ENCODE measurements around the gene PGBD2. TPM values are rescaled to one million over a fixed set of nuclear protein-coding genes. Genes with fewer than 3 reads are reported as not detected.
A peak's percentile ranks its signal among the peaks of the same experiment; 100 is the strongest.

Gene PGBD2
- total and polyA plus RNA-seq, 9 of the 15 experiments (the other 6 are each of a cell fraction or from before 2014, with no cell fraction given) = 11.9 to 21.8 (median 14.7) TPM

DNA sequence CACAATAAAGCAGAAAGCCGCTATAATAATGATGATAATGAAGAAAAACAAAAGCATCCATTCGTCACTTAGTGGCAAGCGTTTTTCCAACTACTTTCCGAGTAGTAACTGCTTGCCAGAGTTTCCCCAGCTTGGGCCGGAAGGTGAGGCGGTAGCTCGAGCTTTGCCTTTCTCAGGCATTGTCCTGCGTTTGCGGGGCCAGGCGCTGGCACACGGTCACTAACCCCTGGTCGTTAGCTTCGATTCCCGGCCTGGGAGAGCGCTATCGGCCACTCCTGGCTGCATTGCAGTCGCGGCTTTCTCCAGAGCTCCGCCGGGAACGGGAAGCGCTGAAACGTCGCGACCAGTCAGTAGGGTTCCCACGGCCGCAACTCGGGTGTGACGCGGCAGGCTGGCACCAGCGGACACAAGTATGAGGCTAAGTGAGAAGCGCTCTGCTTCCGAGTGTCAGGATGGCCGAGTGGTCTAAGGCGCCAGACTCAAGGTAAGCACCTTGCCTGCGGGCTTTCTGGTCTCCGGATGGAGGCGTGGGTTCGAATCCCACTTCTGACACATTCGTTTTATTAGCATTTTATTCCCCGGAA, 32.5 kb upstream of the PGBD2 start (continued):
- TF ChIP-seq REST (IDR thresholded peaks at IDR 0.05; ENCODE audit: borderline replicate concordance) (no peak), REST (CRISPR knock-in tag; IDR thresholded peaks at IDR 0.05; ENCODE audit: low read depth) (0 out of 2 replicates have a peak, but pooled peaks have one; percentile 21), RBM15 (IDR thresholded peaks at IDR 0.05; ENCODE audit: insufficient read depth, low read length) (no peak), E2F6 (IDR thresholded peaks at IDR 0.05; ENCODE audit: borderline replicate concordance in 1 of 2, extremely low read depth in 1 of 2, insufficient read depth in 1 of 2, insufficient read length in 1 of 2, low read depth in 1 of 2, low read length in 1 of 2, poor library complexity in 1 of 2, severe bottlenecking in 1 of 2) (peak; percentile 41 to 49), TCF7 (IDR thresholded peaks at IDR 0.05; ENCODE audit: borderline replicate concordance) (0 out of 2 replicates have a peak, but pooled peaks have one; percentile 11), TEAD2 (tag; IDR thresholded peaks at IDR 0.05) (no peak), MTA1 (IDR thresholded peaks at IDR 0.05; ENCODE audit: borderline replicate concordance) (no peak), TCFL5 (CRISPR knock-in tag; conservative IDR thresholded peaks at IDR 0.05) (no peak), CBFA2T3 (IDR thresholded peaks at IDR 0.05) (0 out of 2 replicates have a peak, but pooled peaks have one; percentile 1)
- TF ChIP-seq, protein P1, sequence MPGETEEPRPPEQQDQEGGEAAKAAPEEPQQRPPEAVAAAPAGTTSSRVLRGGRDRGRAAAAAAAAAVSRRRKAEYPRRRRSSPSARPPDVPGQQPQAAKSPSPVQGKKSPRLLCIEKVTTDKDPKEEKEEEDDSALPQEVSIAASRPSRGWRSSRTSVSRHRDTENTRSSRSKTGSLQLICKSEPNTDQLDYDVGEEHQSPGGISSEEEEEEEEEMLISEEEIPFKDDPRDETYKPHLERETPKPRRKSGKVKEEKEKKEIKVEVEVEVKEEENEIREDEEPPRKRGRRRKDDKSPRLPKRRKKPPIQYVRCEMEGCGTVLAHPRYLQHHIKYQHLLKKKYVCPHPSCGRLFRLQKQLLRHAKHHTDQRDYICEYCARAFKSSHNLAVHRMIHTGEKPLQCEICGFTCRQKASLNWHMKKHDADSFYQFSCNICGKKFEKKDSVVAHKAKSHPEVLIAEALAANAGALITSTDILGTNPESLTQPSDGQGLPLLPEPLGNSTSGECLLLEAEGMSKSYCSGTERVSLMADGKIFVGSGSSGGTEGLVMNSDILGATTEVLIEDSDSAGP (CRISPR knock-in tag; IDR thresholded peaks at IDR 0.05) = peak; percentile 44; the same call in 1 of the 2 replicates
- TF ChIP-seq, protein P2, sequence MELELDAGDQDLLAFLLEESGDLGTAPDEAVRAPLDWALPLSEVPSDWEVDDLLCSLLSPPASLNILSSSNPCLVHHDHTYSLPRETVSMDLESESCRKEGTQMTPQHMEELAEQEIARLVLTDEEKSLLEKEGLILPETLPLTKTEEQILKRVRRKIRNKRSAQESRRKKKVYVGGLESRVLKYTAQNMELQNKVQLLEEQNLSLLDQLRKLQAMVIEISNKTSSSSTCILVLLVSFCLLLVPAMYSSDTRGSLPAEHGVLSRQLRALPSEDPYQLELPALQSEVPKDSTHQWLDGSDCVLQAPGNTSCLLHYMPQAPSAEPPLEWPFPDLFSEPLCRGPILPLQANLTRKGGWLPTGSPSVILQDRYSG (tag; conservative IDR thresholded peaks at IDR 0.05; ENCODE audit: low read depth) = no peak
- TF ChIP-seq, protein P3, sequence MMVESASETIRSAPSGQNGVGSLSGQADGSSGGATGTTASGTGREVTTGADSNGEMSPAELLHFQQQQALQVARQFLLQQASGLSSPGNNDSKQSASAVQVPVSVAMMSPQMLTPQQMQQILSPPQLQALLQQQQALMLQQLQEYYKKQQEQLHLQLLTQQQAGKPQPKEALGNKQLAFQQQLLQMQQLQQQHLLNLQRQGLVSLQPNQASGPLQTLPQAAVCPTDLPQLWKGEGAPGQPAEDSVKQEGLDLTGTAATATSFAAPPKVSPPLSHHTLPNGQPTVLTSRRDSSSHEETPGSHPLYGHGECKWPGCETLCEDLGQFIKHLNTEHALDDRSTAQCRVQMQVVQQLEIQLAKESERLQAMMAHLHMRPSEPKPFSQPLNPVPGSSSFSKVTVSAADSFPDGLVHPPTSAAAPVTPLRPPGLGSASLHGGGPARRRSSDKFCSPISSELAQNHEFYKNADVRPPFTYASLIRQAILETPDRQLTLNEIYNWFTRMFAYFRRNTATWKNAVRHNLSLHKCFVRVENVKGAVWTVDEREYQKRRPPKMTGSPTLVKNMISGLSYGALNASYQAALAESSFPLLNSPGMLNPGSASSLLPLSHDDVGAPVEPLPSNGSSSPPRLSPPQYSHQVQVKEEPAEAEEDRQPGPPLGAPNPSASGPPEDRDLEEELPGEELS (CRISPR knock-in tag; IDR thresholded peaks at IDR 0.05; ENCODE audit: borderline replicate concordance) = no peak; the same call in 1 of the 2 replicates
